Measurements from ENCODE around the gene ZNF629.

GRCh38 chr16:30773826-30774225, 13.2 kb downstream of the ZNF629 start:
- TF ChIP-seq GATA2 (IDR thresholded peaks at IDR 0.05; ENCODE audit: low read depth, low read length): no peak
- no peak for TF ChIP-seq GATA3 (IDR thresholded peaks at IDR 0.05; ENCODE audit: low read depth, low read length)
